ENCODE measurements around the gene NOTCH4.

- no peak for TF ChIP-seq GATA3 (IDR thresholded peaks at IDR 0.05; ENCODE audit: low read depth, low read length)
- TF ChIP-seq GATA2 (IDR thresholded peaks at IDR 0.05; ENCODE audit: low read depth, low read length), result no peak
Observed at GRCh38 chr6:32240686-32241085, 16.8 kb upstream of the NOTCH4 start.
